Fibroblast of skin of scalp (primary cell): ENCODE measurements around the gene MXRA8.

Source experiments
- DNase-seq: peaks from one replicate; pipeline ENCODE4 v3.0.0-alpha.2; 2013

MXRA8 gene

DNA sequence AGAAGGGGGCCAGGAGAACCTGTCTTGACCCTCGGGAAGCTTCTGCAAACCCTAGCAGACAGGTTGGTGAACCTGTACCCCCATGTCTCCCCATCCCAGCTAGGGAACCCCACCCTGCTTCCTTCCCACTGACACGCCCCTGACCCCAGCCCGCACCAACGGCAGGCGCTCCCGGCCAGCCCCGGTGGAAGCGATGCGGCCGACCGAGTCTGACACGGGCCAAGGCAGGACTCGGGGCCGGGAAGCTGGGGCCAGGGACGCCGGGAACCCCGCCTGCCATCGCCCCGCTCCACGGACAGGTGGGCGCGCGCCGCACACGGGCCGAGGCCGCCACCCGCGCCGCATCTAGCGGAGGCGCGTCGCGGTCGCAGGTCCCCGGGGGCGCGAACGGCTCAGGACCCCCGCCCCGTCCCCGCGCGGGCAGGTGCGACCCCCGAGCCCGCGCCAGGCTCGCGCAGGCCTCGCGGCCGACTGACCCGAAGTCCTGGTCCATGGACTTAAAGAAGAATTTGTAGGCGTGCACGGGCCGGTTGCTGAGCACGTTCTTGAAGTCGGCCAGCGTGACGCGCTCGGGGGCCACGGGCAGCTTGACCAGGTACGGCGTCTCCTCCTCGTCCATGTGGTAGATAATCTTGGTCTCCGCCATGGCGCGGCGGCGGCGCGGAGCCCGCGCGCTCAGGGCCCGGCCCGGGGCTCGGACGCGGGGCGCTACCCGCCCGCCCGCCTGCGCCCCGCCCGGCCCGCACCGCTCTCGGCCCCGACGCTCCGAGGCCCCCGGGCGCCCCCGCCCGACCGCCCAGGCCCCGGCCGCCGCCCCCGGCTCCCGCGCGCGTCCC lies 9.7 kb downstream of the MXRA8 start:
- no peak for DNase-seq

DNA sequence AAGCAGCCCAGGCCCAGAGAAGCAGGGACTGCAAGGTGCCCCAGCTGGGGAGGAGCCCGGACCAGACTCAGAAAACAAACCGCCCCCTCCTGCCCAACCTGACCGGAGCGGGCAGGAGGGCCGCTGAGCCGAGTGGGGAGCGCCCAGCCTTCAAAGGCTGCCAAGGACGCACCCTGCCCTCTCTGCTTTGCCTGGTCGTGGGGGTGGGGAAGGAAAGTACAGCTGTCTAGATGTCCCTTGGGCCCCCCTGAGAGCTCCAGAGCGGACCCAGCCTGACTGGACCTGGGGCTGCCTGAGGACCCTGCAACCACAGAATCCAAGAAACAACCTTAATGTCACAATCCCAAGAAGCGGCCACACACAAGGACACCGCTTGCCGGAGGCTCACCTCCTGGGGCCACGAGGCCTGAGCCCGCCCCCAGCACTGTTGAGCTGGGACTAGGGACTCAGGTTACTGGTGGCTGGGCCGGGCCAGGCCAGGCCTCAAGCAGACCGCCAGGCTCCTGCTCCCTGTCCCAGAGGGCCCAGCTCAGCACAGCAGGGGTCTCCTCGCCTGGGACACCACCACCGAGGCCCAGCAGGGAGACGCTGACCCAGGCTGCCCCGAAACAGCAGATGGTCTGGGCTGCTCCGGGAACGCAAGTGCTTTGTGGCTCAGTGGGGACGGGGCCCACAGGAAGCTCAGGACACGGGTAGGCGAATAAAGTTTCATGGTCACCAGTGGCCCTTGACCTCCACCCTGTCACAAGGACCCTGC lies 10.5 kb downstream of the MXRA8 start:
- DNase-seq: no peak

DNA sequence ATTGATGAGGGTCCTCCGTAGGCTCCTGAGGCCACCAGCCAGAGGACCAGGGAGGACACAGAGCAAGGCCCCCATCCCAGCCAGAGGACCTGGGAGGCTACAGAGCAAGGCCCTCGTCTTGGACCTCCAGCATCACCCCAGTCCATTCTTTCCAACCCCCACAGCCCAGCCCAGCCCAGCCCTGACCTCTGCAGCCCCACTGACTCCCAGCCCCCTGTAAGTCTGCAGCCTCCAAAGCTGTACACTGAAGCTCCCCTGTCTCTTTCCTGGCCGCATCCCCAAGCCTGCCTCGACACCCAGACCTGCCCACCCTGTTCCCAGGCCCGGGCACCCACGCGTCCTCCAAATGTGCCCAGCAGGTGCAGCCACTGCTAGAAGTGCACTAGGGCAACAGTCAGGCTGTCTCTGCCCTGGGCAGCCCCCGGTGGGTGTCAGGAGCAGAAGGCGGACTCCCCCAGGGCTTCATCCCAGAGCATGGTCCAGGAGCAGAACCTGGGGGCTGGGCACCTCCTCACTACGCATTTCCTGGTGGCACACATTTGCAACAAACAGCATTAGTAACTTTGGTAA lies 11.2 kb downstream of the MXRA8 start:
- DNase-seq: no peak

DNA sequence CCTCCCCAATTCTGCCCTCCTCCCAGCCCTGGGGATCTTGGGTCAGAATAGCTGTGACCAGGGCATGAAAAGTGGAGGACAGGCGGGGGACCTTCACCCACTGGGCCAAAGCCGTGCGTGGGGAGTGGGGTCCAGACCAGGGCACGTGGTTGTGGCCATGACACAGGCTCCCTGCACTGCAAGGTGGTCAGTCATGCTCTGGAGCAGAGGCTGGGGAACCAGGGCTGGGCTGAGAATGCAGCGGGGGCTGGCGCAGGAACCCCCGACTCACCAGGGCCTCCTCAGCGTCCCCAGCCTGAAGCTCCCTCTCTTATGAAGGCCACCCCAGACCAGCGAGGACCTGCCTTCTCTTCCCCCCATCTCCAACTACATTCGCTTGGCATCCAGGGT lies 11.9 kb downstream of the MXRA8 start:
- no peak for DNase-seq

DNA sequence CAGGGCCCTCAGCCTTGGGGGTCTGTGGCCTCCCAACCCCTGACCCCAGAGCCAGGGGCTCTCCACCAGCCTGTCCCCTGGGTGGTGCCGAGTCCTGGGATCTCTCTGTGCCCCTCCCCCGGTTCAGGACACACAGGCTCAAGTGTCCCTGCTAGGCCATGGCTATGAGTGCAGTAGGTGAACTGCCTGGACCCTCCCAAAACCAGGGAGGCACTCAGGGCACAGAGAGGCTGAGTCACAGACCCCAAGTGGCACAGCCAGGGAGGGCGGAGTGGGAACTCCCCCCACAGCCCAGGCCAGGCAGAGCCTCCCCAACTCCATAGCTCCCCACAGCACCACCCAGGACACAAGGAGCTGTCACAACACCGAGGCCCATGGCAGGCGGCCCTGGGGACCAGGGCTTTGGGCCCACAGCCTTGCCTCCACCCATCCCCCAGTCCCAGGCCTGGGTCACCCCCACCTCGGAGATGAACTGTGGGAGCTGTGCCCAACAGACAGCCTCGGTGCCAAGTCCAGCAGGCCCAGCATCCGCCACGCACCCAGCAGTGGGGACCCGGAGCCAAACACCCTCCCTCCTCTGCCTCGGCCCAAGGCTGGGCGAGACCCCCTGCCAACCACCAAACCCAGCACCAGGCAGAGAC lies 12.4 kb downstream of the MXRA8 start:
- no peak for DNase-seq

DNA sequence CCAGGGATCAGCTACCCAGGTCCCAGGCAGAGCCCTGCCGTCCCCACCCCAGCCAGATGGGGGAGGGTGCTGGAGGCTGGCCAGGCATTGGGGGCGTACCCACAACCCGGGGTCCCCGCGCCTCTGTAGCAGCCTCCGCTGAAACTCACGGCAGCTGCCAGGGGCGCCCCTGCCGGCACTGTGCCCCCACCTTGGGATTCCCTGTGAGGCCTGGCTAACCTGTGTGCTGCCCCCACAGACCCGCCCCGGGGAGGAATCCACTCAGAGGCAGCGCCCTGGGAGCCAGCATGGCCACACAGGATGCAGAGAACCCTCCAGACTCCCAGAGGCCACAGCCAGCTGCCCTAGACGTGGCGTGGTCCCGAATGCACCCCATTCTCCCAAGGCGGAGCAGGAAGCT lies 13.0 kb downstream of the MXRA8 start:
- no peak for DNase-seq

DNA sequence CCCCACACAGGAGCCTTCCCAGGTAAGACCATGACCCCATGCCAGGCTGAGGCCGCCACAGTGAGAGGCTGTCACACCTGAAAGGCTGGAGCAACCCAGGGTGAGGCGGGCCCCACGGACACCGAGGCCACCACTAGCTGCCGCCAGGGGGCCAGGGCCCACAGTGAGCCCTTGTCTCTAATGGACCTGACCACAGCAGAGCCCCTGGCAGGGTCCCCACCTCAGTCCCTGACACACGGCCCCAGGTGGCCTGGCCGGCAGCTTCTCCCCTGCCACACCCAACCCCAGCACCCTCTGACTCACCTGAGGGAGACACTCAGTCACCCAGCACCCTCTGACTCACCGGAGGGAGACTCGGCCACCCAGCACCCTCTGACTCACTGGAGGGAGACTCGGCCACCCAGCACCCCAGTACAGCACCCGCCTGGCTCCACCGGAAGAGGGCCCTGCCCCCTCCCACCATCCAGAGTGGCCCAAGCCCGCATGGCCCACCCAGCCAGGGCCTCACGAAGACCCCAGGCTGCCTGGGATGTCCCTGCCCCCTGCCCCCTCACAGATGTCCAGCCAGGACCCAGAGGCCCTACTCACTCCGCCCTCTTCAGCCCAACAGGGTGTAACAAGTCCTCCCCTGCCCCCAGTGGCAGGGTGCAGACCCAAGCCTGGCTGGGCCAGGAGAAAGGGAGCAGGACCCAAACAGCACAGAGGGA lies 13.5 kb downstream of the MXRA8 start:
- DNase-seq: peak; percentile 58

DNA sequence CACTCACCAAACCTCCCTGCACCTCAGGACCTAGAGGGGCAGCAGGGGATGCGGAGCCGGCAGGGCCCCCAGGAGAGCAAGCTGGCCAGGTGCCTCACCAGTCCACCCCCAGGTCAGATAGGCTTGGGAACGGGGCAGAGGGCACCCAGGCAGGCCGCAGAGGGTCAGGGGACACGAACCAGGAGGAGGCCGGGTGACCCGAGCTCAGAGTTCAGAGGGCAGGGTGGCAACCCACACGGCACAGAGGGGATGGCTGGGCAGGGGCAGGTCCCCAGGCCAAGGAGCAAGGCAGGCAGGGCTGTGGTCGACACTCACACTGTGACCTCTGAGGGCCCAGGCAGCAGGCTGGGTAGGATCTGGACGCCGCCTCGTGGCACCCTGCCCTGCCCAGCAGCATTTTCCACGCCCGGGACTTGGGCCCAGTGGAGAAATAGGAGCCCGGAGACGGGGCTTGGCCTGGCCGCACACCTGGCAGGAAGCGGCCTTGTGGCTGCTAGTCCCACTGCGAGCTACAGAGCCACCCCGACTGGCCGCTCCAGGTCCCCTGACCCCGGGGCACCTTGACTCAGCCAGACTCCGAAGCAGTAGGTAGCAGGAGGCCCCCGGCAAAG lies 14.4 kb downstream of the MXRA8 start:
- no peak for DNase-seq

DNA sequence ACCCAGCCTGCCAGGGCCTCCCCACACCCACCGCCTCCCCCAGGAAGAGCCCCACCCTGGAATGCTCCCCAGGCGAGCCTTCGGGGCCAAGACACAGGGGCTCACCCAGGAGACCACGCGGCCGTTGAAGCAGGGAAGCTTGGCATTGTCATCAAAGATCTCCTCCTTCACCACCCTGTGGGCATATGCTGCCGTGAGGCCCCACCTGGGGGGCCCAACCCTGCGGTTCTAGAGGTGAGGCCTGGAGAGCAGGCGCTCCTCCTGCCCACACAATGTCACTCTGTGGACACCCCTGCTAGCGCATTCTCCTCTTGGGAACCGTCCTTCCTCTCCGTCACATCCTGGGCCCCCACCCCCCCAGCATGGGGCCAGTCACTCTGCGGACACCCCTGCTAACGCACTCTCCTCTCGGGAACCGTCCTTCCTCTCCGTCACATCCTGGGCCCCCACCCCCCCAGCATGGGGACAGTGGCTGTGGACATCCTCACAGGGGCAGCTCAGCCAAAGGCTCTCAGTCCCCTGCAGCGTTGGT lies 15.7 kb downstream of the MXRA8 start:
- no peak for DNase-seq

DNA sequence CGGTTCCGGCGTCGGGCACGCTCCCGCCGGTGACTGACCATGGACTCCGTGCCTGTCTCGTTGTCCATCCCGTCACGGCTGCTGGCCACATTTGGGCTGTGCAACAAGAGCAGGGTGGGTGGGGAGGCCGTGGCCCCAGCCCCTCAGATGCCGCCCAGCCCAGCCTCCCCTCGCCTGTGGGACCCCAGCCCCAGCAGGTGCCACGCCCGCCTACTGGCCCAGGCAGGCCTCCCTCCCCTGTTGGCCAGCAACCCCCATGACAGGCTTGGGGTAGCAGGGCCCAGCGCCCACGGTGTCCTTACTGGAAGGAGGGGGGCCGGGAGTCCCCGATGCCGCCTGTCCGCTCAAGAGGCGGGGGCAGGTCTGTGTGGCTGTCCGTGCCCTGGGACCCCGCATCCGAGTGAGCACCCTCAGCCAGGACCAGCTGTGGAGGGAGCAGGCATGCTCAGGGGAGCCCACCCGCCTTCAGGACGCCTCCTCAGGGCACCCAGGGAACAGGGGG lies 16.2 kb downstream of the MXRA8 start:
- no peak for DNase-seq

DNA sequence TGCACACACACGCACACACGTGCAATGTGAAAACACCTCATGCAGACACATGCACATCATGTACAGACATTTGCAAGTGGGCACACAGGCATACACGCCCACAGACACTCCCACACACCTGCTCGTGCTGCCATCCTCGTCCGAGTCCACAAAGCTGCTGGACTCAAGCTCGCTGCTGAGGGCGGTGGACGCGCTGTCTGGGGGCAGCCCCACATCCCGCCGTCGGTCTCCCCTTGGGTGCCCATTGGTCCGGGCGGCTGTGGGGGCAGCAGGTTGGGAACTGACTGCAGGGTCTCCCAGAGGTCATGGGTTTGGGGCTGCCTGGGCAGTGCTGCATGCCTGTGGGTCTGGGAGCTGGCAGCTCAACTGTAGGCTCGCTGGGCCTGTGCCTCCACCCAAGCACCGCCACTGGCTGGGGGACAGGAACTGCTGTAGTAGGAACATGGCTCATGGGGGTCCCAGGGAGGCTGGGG lies 16.8 kb downstream of the MXRA8 start:
- no peak for DNase-seq

DNA sequence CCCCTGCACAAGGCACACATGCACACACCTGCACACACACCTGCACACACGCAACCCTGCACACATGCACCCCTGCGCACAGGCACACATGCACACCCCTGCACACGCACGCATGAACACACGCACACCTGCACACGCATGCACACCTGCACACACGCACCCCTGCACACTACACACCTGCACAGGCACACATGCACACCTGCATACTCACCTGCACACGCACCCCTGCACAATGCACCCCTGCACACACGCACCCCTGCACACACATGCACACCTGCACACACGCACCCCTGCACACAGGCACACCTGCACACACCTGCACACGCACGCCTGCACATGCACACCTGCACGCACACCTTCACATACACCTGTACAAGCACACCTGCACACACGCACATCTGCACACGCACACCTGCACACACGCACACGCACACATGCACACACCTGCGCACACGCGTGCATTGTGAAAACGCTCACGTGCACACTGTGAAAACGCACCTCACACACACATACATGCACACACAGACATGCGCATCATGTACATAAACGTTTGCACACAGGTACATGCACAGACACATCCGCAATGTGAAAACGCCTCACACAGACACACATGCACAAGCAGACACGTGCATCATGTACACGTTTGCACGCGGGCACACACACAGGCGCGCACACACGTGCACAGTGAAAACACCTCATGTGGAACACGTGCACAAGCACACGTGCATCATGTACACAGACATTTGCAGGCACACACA lies 17.4 kb downstream of the MXRA8 start:
- no peak for DNase-seq

DNA sequence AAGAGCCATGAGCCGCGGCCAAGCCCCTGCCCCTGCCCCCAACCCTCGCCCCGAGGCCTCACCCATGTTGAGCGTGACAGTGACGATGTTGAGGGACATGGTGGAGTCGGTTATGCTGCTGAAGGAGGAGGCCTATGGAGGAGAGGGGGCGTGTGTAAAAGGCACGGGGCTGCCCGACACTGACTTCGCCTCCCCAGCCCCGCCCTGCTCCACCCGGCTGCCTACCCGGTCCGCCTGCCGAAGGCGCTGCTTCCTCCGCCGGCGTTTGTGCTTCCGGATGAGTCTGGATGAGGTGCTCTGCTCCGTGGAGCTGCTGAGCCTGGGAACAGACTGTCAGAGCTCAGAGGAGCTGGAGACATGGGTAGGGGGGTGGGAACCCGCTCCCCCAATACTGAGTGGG lies 18.2 kb downstream of the MXRA8 start:
- DNase-seq: no peak

DNA sequence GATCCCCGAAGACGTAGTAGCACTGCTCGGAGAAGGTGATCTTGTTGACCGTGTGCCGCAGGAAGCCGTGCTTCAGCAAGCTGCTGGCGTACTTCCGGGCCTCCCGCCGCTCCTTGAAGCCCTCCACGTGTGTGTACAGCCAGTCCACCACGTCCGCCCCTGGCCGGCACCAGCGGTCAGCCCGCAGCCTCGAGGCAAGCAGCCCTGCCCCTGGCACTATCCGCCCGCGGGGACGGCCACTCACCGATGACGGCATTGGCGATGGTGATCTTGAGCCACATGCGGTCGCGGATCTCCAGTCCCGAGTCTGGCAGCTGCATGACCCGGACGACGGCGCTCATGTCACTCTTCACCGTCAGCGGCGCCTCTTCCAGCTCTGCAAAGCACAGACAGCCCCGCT lies 20.1 kb downstream of the MXRA8 start:
- DNase-seq: no peak

DNA sequence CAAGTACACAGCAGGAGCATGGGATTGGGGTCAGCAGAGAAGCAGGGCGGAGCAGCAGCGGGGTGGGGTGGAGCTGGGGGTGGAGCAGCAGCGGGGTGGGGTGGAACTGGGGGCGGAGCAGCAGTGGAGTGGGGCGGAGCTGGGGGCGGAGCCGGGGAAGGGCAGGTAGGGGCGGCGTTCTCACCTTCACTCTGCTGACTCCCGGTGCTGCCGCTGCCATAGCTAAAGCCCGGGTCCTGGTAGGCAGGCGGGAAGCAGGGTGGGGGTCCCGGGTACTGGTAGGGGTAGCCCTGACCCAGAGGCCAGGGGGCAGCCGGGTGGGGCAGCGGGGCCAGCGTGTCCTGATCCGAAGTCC lies 20.6 kb downstream of the MXRA8 start:
- DNase-seq: no peak

DNA sequence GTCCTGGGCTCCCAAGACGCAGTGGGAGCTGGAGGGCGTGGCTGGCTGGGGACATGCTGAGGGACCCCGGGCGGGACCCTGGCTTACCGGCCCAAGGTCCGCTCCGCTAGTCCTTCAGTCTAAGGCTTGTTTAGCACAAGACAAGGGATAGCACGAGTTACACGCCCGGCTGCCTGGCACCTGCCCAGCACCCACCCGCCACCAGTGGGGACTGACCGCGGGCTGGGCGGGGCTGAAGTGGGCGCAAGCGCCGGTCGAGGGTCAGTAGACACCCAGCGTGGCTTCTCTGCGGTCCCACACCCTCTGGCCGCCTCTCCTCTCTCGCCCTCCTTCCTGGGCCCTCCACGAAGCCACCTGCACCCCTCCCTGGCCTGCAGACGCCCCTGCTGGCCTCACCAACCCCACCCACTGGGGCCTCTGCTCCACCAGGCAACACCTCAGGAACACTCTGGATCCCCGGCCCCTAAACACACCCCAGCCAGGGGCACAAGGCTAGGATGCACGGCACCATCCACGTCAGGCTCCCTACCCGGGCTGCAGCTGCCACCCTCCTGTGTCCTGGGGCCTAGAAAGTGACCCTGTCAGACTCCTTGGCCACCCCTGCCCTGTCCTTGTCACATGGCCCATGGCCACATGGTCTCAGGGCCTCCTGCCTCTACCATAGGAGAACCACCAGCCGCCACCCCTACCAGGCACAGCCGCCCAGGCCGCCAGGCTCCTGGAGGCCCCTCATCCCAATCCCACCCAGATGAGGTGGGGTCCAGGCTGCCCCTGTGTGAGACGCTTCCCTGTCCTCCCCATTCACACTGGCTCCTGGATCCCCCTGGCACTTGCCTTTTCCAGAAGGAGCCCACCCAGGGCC lies 21.2 kb downstream of the MXRA8 start:
- DNase-seq: no peak

DNA sequence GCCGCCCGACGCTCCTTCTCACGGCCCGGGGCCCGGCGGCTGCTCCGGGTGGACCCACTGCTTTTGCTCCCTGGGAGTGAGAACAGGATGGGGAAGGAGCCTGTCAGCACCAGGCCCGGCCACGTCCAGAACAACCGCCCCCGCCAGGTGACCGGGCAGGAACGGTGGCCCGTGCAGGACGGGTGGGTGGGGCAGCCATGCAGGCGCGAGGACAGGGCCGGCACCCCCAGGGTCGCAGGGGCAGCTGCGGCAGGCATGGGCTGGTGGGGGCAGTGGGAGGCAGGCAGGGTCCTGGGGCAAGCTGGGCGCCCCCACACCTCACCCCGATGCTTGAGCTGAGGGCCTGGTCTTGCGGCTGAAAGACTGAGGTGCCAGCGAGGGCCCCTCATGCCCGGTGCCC lies 21.9 kb downstream of the MXRA8 start:
- DNase-seq: no peak

DNA sequence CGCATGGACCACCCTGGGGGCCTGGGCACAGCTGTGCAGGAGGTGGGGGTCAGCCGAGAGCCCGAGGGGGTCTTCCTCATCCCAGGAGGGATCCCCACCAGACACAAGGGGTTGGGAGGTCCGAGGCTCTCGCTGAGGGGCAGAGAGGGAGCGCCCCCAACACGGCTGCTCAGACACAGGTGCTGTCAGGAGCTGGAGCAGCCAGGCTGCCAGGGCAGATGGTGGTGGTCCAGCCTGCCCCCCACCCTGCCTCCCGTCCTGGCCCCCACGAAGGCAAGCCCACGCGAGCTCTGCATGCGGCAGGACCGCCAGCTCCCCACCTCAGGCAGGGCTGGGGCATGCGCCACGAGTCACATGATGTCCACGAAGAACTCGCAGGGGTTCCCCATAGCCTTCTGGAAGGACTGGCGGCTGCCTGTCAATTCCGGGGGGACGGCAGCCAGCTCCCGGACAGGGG lies 22.5 kb downstream of the MXRA8 start:
- DNase-seq: no peak

DNA sequence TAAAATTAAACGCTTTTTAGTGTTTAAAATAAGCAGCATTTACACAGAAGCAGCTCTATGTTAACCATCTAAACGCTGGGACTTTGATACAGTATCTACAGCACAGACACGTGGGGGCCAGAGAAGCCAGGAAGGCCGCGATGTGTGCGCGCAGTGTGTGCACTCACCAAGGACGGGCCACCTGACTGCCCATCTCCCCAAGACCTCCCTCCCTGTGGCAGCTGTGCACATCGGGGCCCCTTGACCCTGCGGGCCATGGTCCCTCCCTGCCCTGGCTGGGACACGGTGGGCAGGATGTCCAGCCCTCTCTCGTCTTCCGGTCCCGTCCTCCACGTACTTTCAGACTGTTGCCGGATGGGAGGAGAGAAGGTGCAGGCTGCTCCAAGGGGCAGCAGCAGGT lies 23.1 kb downstream of the MXRA8 start:
- DNase-seq: no peak

DNA sequence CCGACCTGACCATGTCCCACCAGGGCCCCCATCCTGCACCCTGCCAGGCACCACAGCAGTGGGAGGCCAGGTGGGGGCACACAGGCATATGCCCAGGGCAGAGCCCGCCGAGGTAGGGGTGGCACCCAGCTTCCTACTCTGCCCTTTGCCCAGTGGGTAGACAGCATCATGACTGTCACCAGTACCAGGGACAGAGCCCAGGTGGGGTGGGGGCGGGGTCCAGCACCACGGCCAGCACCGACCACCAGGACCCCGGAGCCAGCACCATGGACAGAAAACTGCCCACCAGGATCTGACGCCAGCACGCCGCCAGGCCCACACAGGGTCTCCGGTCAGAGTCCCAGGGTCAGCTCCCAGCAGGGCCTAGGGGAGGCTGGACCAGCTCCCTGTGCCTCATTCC lies 23.5 kb downstream of the MXRA8 start:
- no peak for DNase-seq
